Right renal cortex interstitium (tissue), 3 donors: Measurements from ENCODE around the gene ITM2C. TPM values are rescaled to one million over a fixed set of nuclear protein-coding genes. Genes with fewer than 3 reads are reported as not detected.

Source experiments
- DNase-seq, 3 donors: peaks; one replicate each; pipeline ENCODE4 v3.0.0-alpha.2; 2013; ENCODE audit warnings: low read depth in 3 of 3, low spot score in 2 of 3
- polyA plus RNA-seq, 3 donors: library from polyadenylated mRNA; unstranded; fragments of 120-200 nt; gene quantifications; one replicate each; pipeline ENCODE4 v1.2.1, GENCODE V29; 2013; ENCODE audit not compliant: insufficient read length in 3 of 3

Gene ITM2C
- polyA plus RNA-seq, 3 donors = 814 to 1,007 (median 986) TPM

GRCh38 chr2:230922951-230923717 lies 58.4 kb downstream of the ITM2C start:
- DNase-seq = no peak

GRCh38 chr2:230924092-230924469 lies 59.3 kb downstream of the ITM2C start:
- DNase-seq = no peak

- no peak for DNase-seq
Observed at GRCh38 chr2:230924470-230925341, 60.0 kb downstream of the ITM2C start, which contains the start of gene GPR55. TSS of gene GPR55 (minus strand) at chr2:230925242. CDS start at chr2:230910962, 14,280 bp downstream.

GRCh38 chr2:230925443-230925878 lies 60.7 kb downstream of the ITM2C start:
- DNase-seq = no peak

- DNase-seq = no peak
Observed at GRCh38 chr2:230925879-230926765, 61.4 kb downstream of the ITM2C start.

GRCh38 chr2:230927711-230928341 lies 63.1 kb downstream of the ITM2C start:
- no peak for DNase-seq

Other genes starting within 250 kb of the ITM2C start
- 10 to 100 TPM; 87.3 to 99.9 (median 91.3) TPM for gene CAB39, start 152.1 kb upstream of the ITM2C start, polyA plus RNA-seq
- gene GPR55, start 60.3 kb downstream of the ITM2C start, polyA plus RNA-seq = under 1 TPM; 0.17 to 0.36 (median 0.24) TPM
- gene SPATA3, start 131.2 kb downstream of the ITM2C start, polyA plus RNA-seq = not detected
- 1 to 10 TPM; 3.1 to 4.2 (median 3.2) TPM for gene C2orf72, start 172.6 kb downstream of the ITM2C start, polyA plus RNA-seq
- gene PSMD1, start 191.9 kb downstream of the ITM2C start, polyA plus RNA-seq = 100 to 1,000 TPM; 107 to 113 (median 109) TPM